GM23248 (cell line): Measurements from ENCODE around the gene COL19A1.

Source experiments
- EZH2 ChIP-seq: fragments of 200-600 bp; sonication (generic); IDR thresholded peaks from 2 replicates; pipeline ENCODE4 v1.6.1; 2018; ENCODE audit warnings: antibody characterized with exemption, mild to moderate bottlenecking; ENCODE audit not compliant: insufficient read depth, poor library complexity, severe bottlenecking
- EZH2phosphoT487 ChIP-seq: fragments of 200-600 bp; sonication (generic); IDR thresholded peaks from 2 replicates; pipeline ENCODE4 v1.6.1; 2018; ENCODE audit warnings: antibody characterized with exemption, moderate library complexity, mild to moderate bottlenecking, low read depth; ENCODE audit not compliant: insufficient read depth

DNA sequence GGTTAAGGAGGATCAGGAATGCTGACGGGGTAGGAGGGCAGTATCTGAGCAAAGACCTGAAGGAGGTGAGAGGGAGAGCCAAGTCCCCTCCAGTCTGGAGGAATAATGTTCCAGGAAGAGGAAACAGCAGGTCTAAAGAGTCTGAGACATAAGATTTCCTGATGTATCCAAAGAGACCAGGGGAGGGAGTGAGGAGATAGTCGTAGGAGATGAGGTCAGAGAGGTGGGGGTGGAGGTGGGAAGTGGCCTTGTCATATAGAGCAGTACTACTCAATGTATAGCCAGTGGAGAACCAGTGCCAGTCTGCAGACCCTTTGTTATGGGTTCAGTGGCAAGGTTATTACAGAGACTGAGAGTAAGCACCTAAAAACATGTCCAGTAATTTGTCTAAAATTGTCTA is 305.9 kb downstream of the COL19A1 start:
- TF ChIP-seq EZH2 = no peak
- TF ChIP-seq EZH2phosphoT487 = no peak
